CD4-positive, alpha-beta T cell (primary cell): ENCODE measurements around the gene KIAA1217. TPM values are rescaled to one million over a fixed set of nuclear protein-coding genes. Genes with fewer than 3 reads are reported as not detected.

Experiments
- ATAC-seq: fragments of 200-7000 bp; cut with Tn5 transposase; one replicate; pipeline ENCODE4 v1.10.0; 2022; ENCODE audit warnings: mild to moderate bottlenecking; ENCODE audit not compliant: poor library complexity
- CTCF ChIA-PET: fragments of 350-600 bp; sonication (Branson Sonifier 250); formaldehyde crosslinking; loops from one replicate; lab custom pipeline; 2021; ENCODE audit warnings: antibody characterized with exemption, inconsistent platforms; lab: Charles Lee
- POLR2A ChIA-PET: fragments of 350-600 bp; sonication (Branson Sonifier 250); formaldehyde crosslinking; loops from one replicate; lab custom pipeline; 2021; ENCODE audit warnings: antibody characterized with exemption, inconsistent platforms; lab: Charles Lee
- DNase-seq, 14 experiments: peaks; one replicate each; pipeline ENCODE4 v3.0.0-alpha.2; 2013 to 2020; ENCODE audit warnings: mixed read lengths in 2 of 14
- H3K27ac ChIP-seq, 2 donors: one replicate each; pipeline versions ENCODE4 v1.5.1 to v1.7.0; 2013; ENCODE audit warnings: low read length in 2 of 2, low read depth in 1 of 2, mild to moderate bottlenecking in 1 of 2
- H3K27me3 ChIP-seq, 2 experiments: 1 replicate in 1 of 2; 2 replicates in 1 of 2; pipeline versions ENCODE4 v1.6.1 to v1.7.0; 2013; ENCODE audit warnings: low read length in 2 of 2, control low read depth in 1 of 2, mild to moderate bottlenecking in 1 of 2, moderate library complexity in 1 of 2; ENCODE audit not compliant: insufficient read depth in 2 of 2, control insufficient read depth in 1 of 2
- H3K36me3 ChIP-seq: one replicate; pipeline ENCODE4 v1.6.1; 2013; ENCODE audit warnings: low read length, control low read depth; ENCODE audit not compliant: insufficient read depth
- H3K4me1 ChIP-seq: one replicate; pipeline ENCODE4 v1.6.1; 2013; ENCODE audit warnings: low read length, control low read depth; ENCODE audit not compliant: insufficient read depth
- H3K4me3 ChIP-seq: one replicate; pipeline ENCODE4 v1.5.1; 2013; ENCODE audit warnings: mild to moderate bottlenecking, low read length, moderate library complexity
- H3K9me3 ChIP-seq, 2 experiments: 1 replicate in 1 of 2; 2 replicates in 1 of 2; pipeline versions ENCODE4 v1.6.1 to v1.7.0; 2013; ENCODE audit warnings: low read length in 2 of 2, mild to moderate bottlenecking in 2 of 2, control low read depth in 1 of 2, moderate library complexity in 1 of 2; ENCODE audit not compliant: control insufficient read depth in 1 of 2, insufficient read depth in 1 of 2
- H3K27ac Mint-ChIP-seq: one replicate; pipeline ENCODE4 v1.8.0; 2020; ENCODE audit warnings: mixed read lengths
- H3K27me3 Mint-ChIP-seq: one replicate; pipeline ENCODE4 v1.8.0; 2021; ENCODE audit warnings: mixed read lengths
- H3K36me3 Mint-ChIP-seq: one replicate; pipeline ENCODE4 v1.8.0; 2021; ENCODE audit warnings: low read depth, mixed read lengths
- H3K4me1 Mint-ChIP-seq: one replicate; pipeline ENCODE4 v1.8.0; 2021; ENCODE audit warnings: low read depth, mixed read lengths
- H3K4me3 Mint-ChIP-seq: one replicate; pipeline ENCODE4 v1.8.0; 2020; ENCODE audit warnings: mild to moderate bottlenecking, mixed read lengths
- H3K9me3 Mint-ChIP-seq: one replicate; pipeline ENCODE4 v1.8.0; 2020; ENCODE audit warnings: mixed read lengths
- CTCF ChIP-seq: fragments of 200-600 bp; IDR thresholded peaks from one replicate; pipeline ENCODE4 v1.8.0; 2022; ENCODE audit warnings: antibody characterized with exemption, mild to moderate bottlenecking
- intact Hi-C, 2 experiments: fragments of 100-400 bp; cut with DNase I in 1 of 2; cut with micrococcal nuclease in 1 of 2; formaldehyde crosslinking; loops; one replicate each; pipeline versions ENCODE4 v1.15.1 to v1.9.0; 2023 to 2025; cut with DNase I, micrococcal nuclease
- total RNA-seq, 174 experiments: library from RNA in 2 of 174; stranded (reverse) in 2 of 174; gene quantifications; one replicate each; pipeline ENCODE4 v1.2.3 and lab custom pipeline; 2021 to 2026

The KIAA1217 gene
- total RNA-seq, 2 experiments from 2014 or later = not detected

- no peaks in the 10 kb centered on the region for H3K9me3 ChIP-seq
- no peak overlapping the region for H3K27ac ChIP-seq
- H3K4me3 Mint-ChIP-seq = no peak overlapping the region
- H3K36me3 Mint-ChIP-seq = no peaks in the 10 kb centered on the region
- no peaks in the 10 kb centered on the region for H3K27me3 Mint-ChIP-seq
- H3K27me3 ChIP-seq = no peaks in the 10 kb centered on the region
- ChIA-PET CTCF (no interaction called here), POLR2A (no interaction called here)
- H3K36me3 ChIP-seq = no peaks in the 10 kb centered on the region
- no peak overlapping the region for H3K4me3 ChIP-seq
- H3K27ac Mint-ChIP-seq = no peak overlapping the region
- H3K9me3 Mint-ChIP-seq = no peaks in the 10 kb centered on the region
- no peaks in the 10 kb centered on the region for H3K4me1 Mint-ChIP-seq
- H3K4me1 ChIP-seq = no peaks in the 10 kb centered on the region
- TF ChIP-seq CTCF = no peak
- intact Hi-C loops = no loop called here
- DNase-seq (no peak), ATAC-seq (no peak)
Observed at GRCh38 chr10:24544776-24545175, 335.8 kb downstream of the KIAA1217 start.

DNA sequence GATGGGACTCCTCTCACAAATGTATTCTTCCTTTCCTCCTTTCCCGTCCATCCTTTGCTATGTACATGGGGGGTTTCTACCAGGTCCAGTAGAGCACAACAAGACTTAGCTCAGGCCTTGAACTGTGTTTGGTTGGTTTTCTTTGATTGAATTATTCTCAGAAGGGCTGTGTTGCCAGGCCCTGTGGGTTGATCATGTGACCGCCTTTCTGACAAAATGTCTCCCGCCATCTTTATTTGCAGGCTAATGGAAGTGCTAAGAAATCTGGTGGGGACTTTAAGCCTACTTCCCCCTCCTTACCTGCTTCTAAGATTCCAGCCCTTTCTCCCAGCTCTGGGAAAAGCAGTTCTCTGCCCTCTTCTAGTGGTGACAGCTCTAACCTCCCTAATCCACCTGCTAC, 336.6 kb downstream of the KIAA1217 start:
- Mint-ChIP-seq H3K4me3 (no peak overlapping the region), H3K36me3 (no peaks in the 10 kb centered on the region), H3K9me3 (no peaks in the 10 kb centered on the region), H3K4me1 (no peaks in the 10 kb centered on the region), H3K27ac (no peak overlapping the region), H3K27me3 (no peaks in the 10 kb centered on the region)
- ChIA-PET CTCF (no interaction called here), POLR2A (no interaction called here)
- no peaks in the 10 kb centered on the region for H3K36me3 ChIP-seq
- H3K4me3 ChIP-seq = no peak overlapping the region
- no peak for TF ChIP-seq CTCF
- ATAC-seq (no peak), DNase-seq (no peak)
- no peaks in the 10 kb centered on the region for H3K27me3 ChIP-seq
- H3K27ac ChIP-seq = no peak overlapping the region
- H3K4me1 ChIP-seq = no peaks in the 10 kb centered on the region
- no peaks in the 10 kb centered on the region for H3K9me3 ChIP-seq
- intact Hi-C loops = no loop called here

GRCh38 chr10:24550680-24551079, 341.7 kb downstream of the KIAA1217 start:
- H3K4me3 Mint-ChIP-seq = no peak overlapping the region
- Histone ChIP-seq H3K4me1 (no peaks in the 10 kb centered on the region), H3K36me3 (no peaks in the 10 kb centered on the region), H3K4me3 (no peak overlapping the region), H3K27ac (no peak overlapping the region), H3K27me3 (no peaks in the 10 kb centered on the region), H3K9me3 (peaks cover 0 to 3% of the 10 kb centered on the region in 2 experiments)
- TF ChIP-seq CTCF = no peak
- DNase-seq (no peak), ATAC-seq (no peak)
- no peaks in the 10 kb centered on the region for H3K36me3 Mint-ChIP-seq
- no peaks in the 10 kb centered on the region for H3K9me3 Mint-ChIP-seq
- POLR2A ChIA-PET = no interaction called here
- H3K4me1 Mint-ChIP-seq = no peaks in the 10 kb centered on the region
- intact Hi-C loops = no loop called here
- CTCF ChIA-PET = no interaction called here
- no peak overlapping the region for H3K27ac Mint-ChIP-seq
- H3K27me3 Mint-ChIP-seq = no peaks in the 10 kb centered on the region
